ENCODE measurements around the gene F12. TPM values are rescaled to one million over a fixed set of nuclear protein-coding genes. Genes with fewer than 3 reads are reported as not detected.

F12 gene
- total RNA-seq, 1 donor from 2014 or later: not detected

DNA sequence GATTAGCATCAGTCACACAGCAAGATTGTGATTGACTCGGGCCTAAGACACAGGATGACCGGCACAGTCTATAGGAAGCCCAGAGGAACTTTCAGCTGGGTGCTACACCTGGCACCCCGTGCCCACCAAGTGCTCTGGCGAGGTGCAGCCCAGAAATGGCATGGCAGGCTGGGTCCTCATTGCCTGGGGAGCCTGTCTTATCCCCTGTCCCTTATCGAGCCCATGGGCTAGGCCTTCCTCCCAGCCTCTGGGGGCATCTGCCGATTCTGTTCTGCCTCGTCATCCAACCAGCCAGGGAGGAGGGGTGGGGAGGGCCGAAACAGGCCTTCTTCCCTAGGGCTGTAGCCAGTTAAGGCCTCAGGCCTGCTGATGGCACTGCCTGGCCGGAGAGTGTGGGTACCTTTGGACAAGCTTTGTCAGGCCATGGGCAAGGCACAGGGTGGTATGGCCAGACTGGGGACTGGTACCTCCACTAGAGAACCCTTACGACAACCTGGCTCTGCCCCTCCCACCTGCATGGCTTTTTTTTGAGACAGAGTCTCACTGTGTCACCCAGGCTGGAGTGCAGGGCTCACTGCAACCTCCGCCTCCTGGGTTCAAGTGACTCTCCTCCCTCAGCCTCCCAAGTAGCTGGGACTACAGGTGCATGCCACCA, 18.7 kb upstream of the F12 start:
- H3K27ac ChIP-seq (replicated peaks): no peak overlapping the region
- intact Hi-C loops (cut with micrococcal nuclease): no loop called here
- peak overlapping the region; percentile 81 for H3K4me3 ChIP-seq
- no peaks in the 10 kb centered on the region for H3K27me3 ChIP-seq (ENCODE audit: low read depth)
- H3K36me3 ChIP-seq: peaks cover 15% of the 10 kb centered on the region
- peaks cover 53% of the 10 kb centered on the region for H3K4me1 ChIP-seq
- no peaks in the 10 kb centered on the region for H3K9me3 ChIP-seq (replicated peaks)
- no peak for DNase-seq
- TF ChIP-seq, protein P1, sequence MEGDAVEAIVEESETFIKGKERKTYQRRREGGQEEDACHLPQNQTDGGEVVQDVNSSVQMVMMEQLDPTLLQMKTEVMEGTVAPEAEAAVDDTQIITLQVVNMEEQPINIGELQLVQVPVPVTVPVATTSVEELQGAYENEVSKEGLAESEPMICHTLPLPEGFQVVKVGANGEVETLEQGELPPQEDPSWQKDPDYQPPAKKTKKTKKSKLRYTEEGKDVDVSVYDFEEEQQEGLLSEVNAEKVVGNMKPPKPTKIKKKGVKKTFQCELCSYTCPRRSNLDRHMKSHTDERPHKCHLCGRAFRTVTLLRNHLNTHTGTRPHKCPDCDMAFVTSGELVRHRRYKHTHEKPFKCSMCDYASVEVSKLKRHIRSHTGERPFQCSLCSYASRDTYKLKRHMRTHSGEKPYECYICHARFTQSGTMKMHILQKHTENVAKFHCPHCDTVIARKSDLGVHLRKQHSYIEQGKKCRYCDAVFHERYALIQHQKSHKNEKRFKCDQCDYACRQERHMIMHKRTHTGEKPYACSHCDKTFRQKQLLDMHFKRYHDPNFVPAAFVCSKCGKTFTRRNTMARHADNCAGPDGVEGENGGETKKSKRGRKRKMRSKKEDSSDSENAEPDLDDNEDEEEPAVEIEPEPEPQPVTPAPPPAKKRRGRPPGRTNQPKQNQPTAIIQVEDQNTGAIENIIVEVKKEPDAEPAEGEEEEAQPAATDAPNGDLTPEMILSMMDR (IDR thresholded peaks at IDR 0.05; ENCODE audit: borderline replicate concordance): no peak

- Histone ChIP-seq H3K27ac (replicated peaks) (peak overlapping the region; percentile 87), H3K27me3 (ENCODE audit: low read depth) (no peaks in the 10 kb centered on the region), H3K36me3 (peaks cover 7% of the 10 kb centered on the region), H3K9me3 (replicated peaks) (no peaks in the 10 kb centered on the region), H3K4me1 (peaks cover 45% of the 10 kb centered on the region), H3K4me3 (peak overlapping the region; percentile 81)
- intact Hi-C loops (cut with micrococcal nuclease): no loop called here
- DNase-seq: no peak
- TF ChIP-seq, protein P1 (IDR thresholded peaks at IDR 0.05; ENCODE audit: borderline replicate concordance): no peak
These were observed 18.0 kb upstream of the F12 start for GRCh38 chr5:177427211-177427822.

GRCh38 chr5:177426566-177427210, 17.3 kb upstream of the F12 start, which contains the start of gene GRK6:
GRK6 (plus strand) TSS chr5:177426676; CDS start chr5:177426846, 170 bp downstream.
- DNase-seq: peak; percentile 32
- H3K36me3 ChIP-seq: peaks cover 5% of the 10 kb centered on the region
- H3K27me3 ChIP-seq (ENCODE audit: low read depth): no peaks in the 10 kb centered on the region
- H3K4me1 ChIP-seq: peaks cover 39% of the 10 kb centered on the region
- peak within 1 kb of the TSS; percentile 81 for H3K4me3 ChIP-seq
- H3K9me3 ChIP-seq (replicated peaks): no peaks in the 10 kb centered on the region
- intact Hi-C loops (cut with micrococcal nuclease): no loop called here
- TF ChIP-seq, protein P1 (IDR thresholded peaks at IDR 0.05; ENCODE audit: borderline replicate concordance): no peak
- H3K27ac ChIP-seq (replicated peaks): peak within 1 kb of the TSS; percentile 96

DNA sequence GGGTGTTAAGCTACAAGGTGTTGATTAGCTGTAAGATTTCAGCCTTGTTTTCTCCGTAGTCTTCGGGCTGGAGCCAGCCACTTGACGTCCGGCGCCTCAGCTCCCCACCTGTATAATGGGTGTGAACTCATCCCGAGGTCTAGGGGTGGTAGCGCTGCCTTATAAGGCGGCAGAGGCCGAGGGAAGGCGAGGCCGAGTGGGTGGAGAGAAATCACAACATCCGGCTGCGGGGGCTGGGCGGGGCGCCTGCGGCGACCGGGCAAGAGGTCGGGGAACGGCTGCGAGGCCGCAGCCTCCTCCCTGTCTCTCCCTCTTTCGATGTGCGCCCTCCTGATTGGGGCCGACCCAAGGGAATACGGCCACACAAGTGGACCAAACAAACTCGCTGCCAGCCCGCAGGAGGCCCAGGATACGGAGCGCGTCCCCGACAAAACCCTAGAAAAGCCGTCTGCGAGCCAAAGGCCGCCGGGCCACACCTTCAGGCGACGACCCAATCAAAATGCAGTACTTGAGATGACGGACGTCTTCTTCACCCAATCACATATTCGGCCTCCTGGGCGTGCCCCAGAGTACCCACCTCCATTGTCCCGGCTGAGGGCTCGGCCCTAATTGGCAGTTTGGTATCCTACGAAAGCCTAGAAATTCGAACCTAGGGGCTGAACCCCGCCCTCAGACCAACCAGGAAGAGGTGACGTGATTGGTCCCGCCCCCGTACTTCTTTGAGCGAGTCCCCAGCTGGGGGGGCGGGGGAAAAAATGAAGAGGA, 16.6 kb upstream of the F12 start:
- Histone ChIP-seq H3K9me3 (replicated peaks) (no peaks in the 10 kb centered on the region), H3K36me3 (peaks cover 5% of the 10 kb centered on the region), H3K4me1 (peaks cover 32% of the 10 kb centered on the region), H3K4me3 (peak overlapping the region; percentile 69), H3K27ac (replicated peaks) (peak overlapping the region; percentile 96), H3K27me3 (ENCODE audit: low read depth) (no peaks in the 10 kb centered on the region)
- TF ChIP-seq, protein P1 (IDR thresholded peaks at IDR 0.05; ENCODE audit: borderline replicate concordance): no peak
- peak; percentile 100 for DNase-seq
- intact Hi-C loops (cut with micrococcal nuclease): no loop called here

- Histone ChIP-seq H3K4me3 (peak overlapping the region; percentile 69), H3K9me3 (replicated peaks) (no peaks in the 10 kb centered on the region), H3K27ac (replicated peaks) (peak overlapping the region; percentile 96), H3K36me3 (no peaks in the 10 kb centered on the region), H3K4me1 (peaks cover 32% of the 10 kb centered on the region), H3K27me3 (ENCODE audit: low read depth) (no peaks in the 10 kb centered on the region)
- TF ChIP-seq, protein P1 (IDR thresholded peaks at IDR 0.05; ENCODE audit: borderline replicate concordance): no peak
- no peak for DNase-seq
- intact Hi-C loops (cut with micrococcal nuclease): no loop called here
These were observed 15.9 kb upstream of the F12 start for GRCh38 chr5:177425196-177425800.

Data from left ventricle myocardium inferior (tissue), 1 donor.